Heart left ventricle (tissue), 13 donors: ENCODE data around the gene ATRN.

Experiments used
- CTCF ChIP-seq, 12 donors: fragments of 200-600 bp; sonication (generic) in 4 of 12; IDR thresholded peaks; one replicate each; pipeline versions ENCODE4 v1.5.0 to v1.8.0; 2018 to 2022; ENCODE audit warnings: antibody characterized with exemption in 12 of 12, mild to moderate bottlenecking in 5 of 12
- POLR2A ChIP-seq, 2 donors: fragments of 450-650 bp; IDR thresholded peaks; one replicate each; pipeline ENCODE4 v1.6.1; 2017; ENCODE audit warnings: antibody characterized with exemption in 2 of 2, mild to moderate bottlenecking in 2 of 2, moderate library complexity in 2 of 2
- donor health status: ischemic (EF 13 %, LVEDD 7.1; RV severe dilation, severe dysfunction).
- donor health status: DM: no; HTN: yes; CAD: no.
- donor health status: DM: no; HTN: no; CAD: no.
- donor health status: ischemic (EF 25% LVEDD 6.9; RV normal size, moderate dysfunction).
- donor health status: ischemic (EF 25% LVEDD 5.7; RV mildly dilated, moderate dysfunction).
- donor health status: ischemic (EF 35%, LVEDD 5.7; RV mildly dilated, moderate dysfunction).
- donor health status: nonischemic (EF 11% LVEDD 7.7; RV severe dilation, severe dysfunction).
- donor health status: DM: yes; HTN: yes; CAD: no.
- donor health status: PGD.
- donor health status: ischemic (EF 29% LVEDD 5.4; RV normal size, mild dysfunction).
- donor health status: nonischemic (EF 23%, LVEDD 6.1; RV moderate dilation, normal function).

GRCh38 chr20:3541887-3542721 lies 71.3 kb downstream of the ATRN start:
- no peak for TF ChIP-seq CTCF (IDR thresholded peaks at IDR 0.05)
- no peak for TF ChIP-seq POLR2A (IDR thresholded peaks at IDR 0.05)
